Panc1 (cell line): ENCODE results near the gene CD276. TPM values are rescaled to one million over a fixed set of nuclear protein-coding genes. Genes with fewer than 3 reads are reported as not detected.

ENCODE experiments used
- ATAC-seq: fragments of 200-7000 bp; cut with Tn5 transposase; 2 replicates; pipeline ENCODE4 v1.9.1; 2020; ENCODE audit warnings: mild to moderate bottlenecking, moderate library complexity
- BruUV-seq: library from RNA; stranded (reverse); fragments of 400-500 nt; replicated peaks from 2 replicates; lab custom pipeline; 2021; lab: Mats Ljungman, UMichigan
- CTCF ChIA-PET: fragments of 300-600 bp; sonication (Branson Sonifier 250); formaldehyde crosslinking; loops from one replicate; lab custom pipeline; 2022; ENCODE audit warnings: antibody characterized with exemption; lab: Charles Lee
- POLR2A ChIA-PET: fragments of 300-600 bp; sonication (Branson Sonifier 250); formaldehyde crosslinking; loops from one replicate; lab custom pipeline; 2022; ENCODE audit warnings: antibody characterized with exemption; lab: Charles Lee
- DNase-seq: peaks from one replicate; pipeline ENCODE4 v3.0.0-alpha.2; 2010; ENCODE audit warnings: low read depth, low spot score
- H3K27ac ChIP-seq: 2 replicates; pipeline ENCODE4 v1.5.1; 2011; ENCODE audit warnings: mild to moderate bottlenecking, low read length, inconsistent platforms
- H3K27me3 ChIP-seq: fragments of 200-500 bp; sonication (Bioruptor generic); 2 replicates; pipeline ENCODE4 v1.6.0; 2014; ENCODE audit warnings: low read length, inconsistent platforms; ENCODE audit not compliant: control insufficient read depth, insufficient read depth
- H3K36me3 ChIP-seq: fragments of 200-500 bp; sonication (Bioruptor generic); 2 replicates; pipeline ENCODE4 v1.5.1; 2014; ENCODE audit warnings: inconsistent platforms, mild to moderate bottlenecking, low read length, moderate library complexity; ENCODE audit not compliant: control insufficient read depth, insufficient read depth
- H3K4me1 ChIP-seq: 2 replicates; pipeline ENCODE4 v1.5.1; 2011; ENCODE audit warnings: inconsistent platforms, mild to moderate bottlenecking, low read length, moderate library complexity; ENCODE audit not compliant: control insufficient read depth, insufficient read depth
- H3K4me3 ChIP-seq, 2 experiments: 2 replicates each; pipeline ENCODE4 v1.5.1; 2011 to 2012; ENCODE audit warnings: low read depth in 2 of 2, low read length in 2 of 2, mild to moderate bottlenecking in 2 of 2, inconsistent platforms in 1 of 2, moderate library complexity in 1 of 2
- H3K9me3 ChIP-seq: fragments of 200-500 bp; sonication (Bioruptor generic); 2 replicates; pipeline ENCODE4 v1.5.1; 2014; ENCODE audit warnings: low read depth, mild to moderate bottlenecking, inconsistent platforms, low read length, moderate library complexity; ENCODE audit not compliant: control insufficient read depth, insufficient read depth
- POLR2AphosphoS5 ChIP-seq: IDR thresholded peaks from 2 replicates; pipeline ENCODE4 v1.6.1; 2012; ENCODE audit warnings: mild to moderate bottlenecking, low read depth, low read length, moderate library complexity
- SIN3A ChIP-seq: IDR thresholded peaks from 2 replicates; pipeline ENCODE4 v1.6.1; 2012; ENCODE audit warnings: low read depth, mild to moderate bottlenecking, low read length, moderate library complexity, borderline replicate concordance; ENCODE audit not compliant: insufficient read depth
- TCF7L2 ChIP-seq: IDR thresholded peaks from 2 replicates; pipeline ENCODE4 v1.6.1; 2011; ENCODE audit warnings: mild to moderate bottlenecking, low read depth, low read length, inconsistent platforms
- in situ Hi-C: cut with HindIII; loops from 2 replicates; pipeline ENCODE4 v1.10.0; 2016; ENCODE audit warnings: low sequenced_read_pairs, low pct_unique_long_range_greater_than_20kb
- intact Hi-C: fragments of 100-400 bp; cut with micrococcal nuclease; formaldehyde crosslinking; loops from one replicate; pipeline ENCODE4 v1.10.0; 2022; ENCODE audit not compliant: unreplicated experiment
- total RNA-seq: library from RNA; stranded (reverse); gene quantifications from one replicate; pipeline ENCODE4 v1.2.1, GENCODE V29; 2021; ENCODE audit not compliant: unreplicated experiment
- TF ChIP-seq, protein P1 (sequence below), 2 experiments: IDR thresholded peaks; 2 replicates each; pipeline ENCODE4 v1.6.1; 2011 to 2012; ENCODE audit warnings: low read depth in 2 of 2, control low read depth in 1 of 2, low read length in 1 of 2, mild to moderate bottlenecking in 1 of 2, moderate library complexity in 1 of 2; ENCODE audit not compliant: insufficient read depth in 1 of 2
- TF ChIP-seq, protein P2 (sequence below): fragments of 450-650 bp; IDR thresholded peaks from 2 replicates; pipeline ENCODE4 v1.5.1; 2017; ENCODE audit warnings: mild to moderate bottlenecking

CD276 gene
- total RNA-seq, 1 experiment from 2014 or later, result 99.1 TPM

GRCh38 chr15:73746261-73746660 lies 62.1 kb downstream of the CD276 start:
- in situ Hi-C loops, result no loop called here
- Histone ChIP-seq H3K4me3 (no peak overlapping the region), H3K27ac (no peak overlapping the region), H3K4me1 (peaks cover 16% of the 10 kb centered on the region; the same call in 1 of the 2 replicates), H3K36me3 (no peaks in the 10 kb centered on the region), H3K9me3 (no peaks in the 10 kb centered on the region), H3K27me3 (no peaks in the 10 kb centered on the region)
- intact Hi-C loops, result no loop called here
- DNase-seq, result no peak
- no TSS peak for BruUV-seq
- POLR2A ChIA-PET, result no interaction called here
- CTCF ChIA-PET, result no interaction called here
- TF ChIP-seq SIN3A (no peak), TCF7L2 (no peak)
- TF ChIP-seq, protein P1, sequence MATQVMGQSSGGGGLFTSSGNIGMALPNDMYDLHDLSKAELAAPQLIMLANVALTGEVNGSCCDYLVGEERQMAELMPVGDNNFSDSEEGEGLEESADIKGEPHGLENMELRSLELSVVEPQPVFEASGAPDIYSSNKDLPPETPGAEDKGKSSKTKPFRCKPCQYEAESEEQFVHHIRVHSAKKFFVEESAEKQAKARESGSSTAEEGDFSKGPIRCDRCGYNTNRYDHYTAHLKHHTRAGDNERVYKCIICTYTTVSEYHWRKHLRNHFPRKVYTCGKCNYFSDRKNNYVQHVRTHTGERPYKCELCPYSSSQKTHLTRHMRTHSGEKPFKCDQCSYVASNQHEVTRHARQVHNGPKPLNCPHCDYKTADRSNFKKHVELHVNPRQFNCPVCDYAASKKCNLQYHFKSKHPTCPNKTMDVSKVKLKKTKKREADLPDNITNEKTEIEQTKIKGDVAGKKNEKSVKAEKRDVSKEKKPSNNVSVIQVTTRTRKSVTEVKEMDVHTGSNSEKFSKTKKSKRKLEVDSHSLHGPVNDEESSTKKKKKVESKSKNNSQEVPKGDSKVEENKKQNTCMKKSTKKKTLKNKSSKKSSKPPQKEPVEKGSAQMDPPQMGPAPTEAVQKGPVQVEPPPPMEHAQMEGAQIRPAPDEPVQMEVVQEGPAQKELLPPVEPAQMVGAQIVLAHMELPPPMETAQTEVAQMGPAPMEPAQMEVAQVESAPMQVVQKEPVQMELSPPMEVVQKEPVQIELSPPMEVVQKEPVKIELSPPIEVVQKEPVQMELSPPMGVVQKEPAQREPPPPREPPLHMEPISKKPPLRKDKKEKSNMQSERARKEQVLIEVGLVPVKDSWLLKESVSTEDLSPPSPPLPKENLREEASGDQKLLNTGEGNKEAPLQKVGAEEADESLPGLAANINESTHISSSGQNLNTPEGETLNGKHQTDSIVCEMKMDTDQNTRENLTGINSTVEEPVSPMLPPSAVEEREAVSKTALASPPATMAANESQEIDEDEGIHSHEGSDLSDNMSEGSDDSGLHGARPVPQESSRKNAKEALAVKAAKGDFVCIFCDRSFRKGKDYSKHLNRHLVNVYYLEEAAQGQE (IDR thresholded peaks at IDR 0.05; ENCODE audit: insufficient read depth in 1 of 2, low read depth in 2 of 2, low read length in 1 of 2), result no peak
- TF ChIP-seq, protein P2, sequence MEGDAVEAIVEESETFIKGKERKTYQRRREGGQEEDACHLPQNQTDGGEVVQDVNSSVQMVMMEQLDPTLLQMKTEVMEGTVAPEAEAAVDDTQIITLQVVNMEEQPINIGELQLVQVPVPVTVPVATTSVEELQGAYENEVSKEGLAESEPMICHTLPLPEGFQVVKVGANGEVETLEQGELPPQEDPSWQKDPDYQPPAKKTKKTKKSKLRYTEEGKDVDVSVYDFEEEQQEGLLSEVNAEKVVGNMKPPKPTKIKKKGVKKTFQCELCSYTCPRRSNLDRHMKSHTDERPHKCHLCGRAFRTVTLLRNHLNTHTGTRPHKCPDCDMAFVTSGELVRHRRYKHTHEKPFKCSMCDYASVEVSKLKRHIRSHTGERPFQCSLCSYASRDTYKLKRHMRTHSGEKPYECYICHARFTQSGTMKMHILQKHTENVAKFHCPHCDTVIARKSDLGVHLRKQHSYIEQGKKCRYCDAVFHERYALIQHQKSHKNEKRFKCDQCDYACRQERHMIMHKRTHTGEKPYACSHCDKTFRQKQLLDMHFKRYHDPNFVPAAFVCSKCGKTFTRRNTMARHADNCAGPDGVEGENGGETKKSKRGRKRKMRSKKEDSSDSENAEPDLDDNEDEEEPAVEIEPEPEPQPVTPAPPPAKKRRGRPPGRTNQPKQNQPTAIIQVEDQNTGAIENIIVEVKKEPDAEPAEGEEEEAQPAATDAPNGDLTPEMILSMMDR, result no peak
- no peak for ATAC-seq

DNA sequence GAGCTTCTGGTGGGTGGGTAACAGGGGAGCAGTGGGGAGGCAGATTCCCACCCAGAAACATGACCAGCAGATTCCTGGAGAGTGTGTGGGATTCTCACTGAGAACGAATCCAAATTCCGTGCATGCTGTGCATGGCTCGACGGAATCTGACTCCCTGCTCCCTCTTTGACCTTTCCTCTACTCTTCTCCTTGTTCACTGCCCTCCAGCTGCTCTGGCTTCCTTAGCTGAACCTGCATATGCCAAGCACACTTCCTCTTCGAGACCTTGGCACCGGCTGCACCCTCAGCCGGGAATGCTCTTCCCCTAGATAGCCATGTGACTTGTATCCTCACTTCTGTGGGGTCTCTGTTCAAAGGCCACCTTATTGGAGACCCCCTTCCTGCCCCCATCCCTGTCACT lies 62.7 kb downstream of the CD276 start:
- no peaks in the 10 kb centered on the region; the same call in 1 of the 2 replicates for H3K27me3 ChIP-seq
- CTCF ChIA-PET, result no interaction called here
- TF ChIP-seq SIN3A (no peak), TCF7L2 (no peak), POLR2AphosphoS5 (no peak)
- TF ChIP-seq, protein P1 (IDR thresholded peaks at IDR 0.05; ENCODE audit: insufficient read depth in 1 of 2, low read depth in 2 of 2, low read length in 1 of 2), result no peak
- TF ChIP-seq, protein P2, result no peak
- H3K9me3 ChIP-seq, result no peaks in the 10 kb centered on the region
- DNase-seq (no peak), ATAC-seq (no peak)
- intact Hi-C loops (no loop called here), in situ Hi-C loops (no loop called here)
- H3K4me1 ChIP-seq, result peaks cover 16% of the 10 kb centered on the region; the same call in 1 of the 2 replicates
- POLR2A ChIA-PET, result no interaction called here
- H3K27ac ChIP-seq, result no peak overlapping the region
- H3K36me3 ChIP-seq, result no peaks in the 10 kb centered on the region
- H3K4me3 ChIP-seq, result no peak overlapping the region
- BruUV-seq, result no TSS peak
